SU-DHL-6 (cell line): Measurements from ENCODE around the gene HIVEP1.

Source experiments
- H2AFZ ChIP-seq: fragments of 200-600 bp; sonication (generic); 2 replicates; pipeline ENCODE4 v1.6.1; 2014; ENCODE audit warnings: low read depth, mild to moderate bottlenecking, moderate library complexity, mixed read lengths, antibody characterized with exemption, low read length; ENCODE audit not compliant: severe bottlenecking
- H3F3A ChIP-seq: fragments of 200-600 bp; shearing (Covaris generic); 2 replicates; pipeline ENCODE4 v1.6.0; 2016; ENCODE audit warnings: antibody characterized with exemption, mild to moderate bottlenecking; ENCODE audit not compliant: insufficient read depth
- H3K27ac ChIP-seq: fragments of 200-600 bp; sonication (generic); 2 replicates; pipeline ENCODE4 v1.5.1; 2016; ENCODE audit warnings: low read depth, mild to moderate bottlenecking, low read length, moderate library complexity, mixed read lengths
- H3K27me3 ChIP-seq: fragments of 200-600 bp; sonication (generic), shearing (Covaris generic); 2 replicates; pipeline ENCODE4 v1.6.0; 2014; ENCODE audit warnings: mild to moderate bottlenecking, low read length
- H3K36me3 ChIP-seq: fragments of 200-600 bp; sonication (generic); 2 replicates; pipeline ENCODE4 v1.6.1; 2014; ENCODE audit warnings: mild to moderate bottlenecking, low read length, mixed read lengths
- H3K4me2 ChIP-seq: fragments of 300-600, 200-600 bp; shearing (Covaris generic), sonication (generic); 2 replicates; pipeline ENCODE4 v1.6.0; 2014; ENCODE audit warnings: low read length, low read depth, mild to moderate bottlenecking; ENCODE audit not compliant: poor library complexity, severe bottlenecking
- H3K4me3 ChIP-seq: fragments of 200-600 bp; sonication (generic); 2 replicates; pipeline ENCODE4 v1.5.1; 2014; ENCODE audit warnings: antibody characterized with exemption, low read length, mild to moderate bottlenecking, mixed read lengths; ENCODE audit not compliant: insufficient read depth, poor library complexity, severe bottlenecking
- H3K79me2 ChIP-seq: fragments of 200-600 bp; sonication (generic); 2 replicates; pipeline ENCODE4 v1.6.1; 2014; ENCODE audit warnings: mild to moderate bottlenecking, low read length, moderate library complexity; ENCODE audit not compliant: insufficient read depth
- H3K9ac ChIP-seq: fragments of 200-600 bp; sonication (generic); 2 replicates; pipeline ENCODE4 v1.7.0; 2014; ENCODE audit warnings: mild to moderate bottlenecking, low read length
- H3K9me2 ChIP-seq: fragments of 200-600 bp; sonication (generic); replicated peaks from 2 replicates; pipeline ENCODE4 v1.6.1; 2014; ENCODE audit warnings: low read length; ENCODE audit not compliant: insufficient read depth
- H3K9me3 ChIP-seq: fragments of 200-600 bp; sonication (generic); 2 replicates; pipeline ENCODE4 v1.6.1; 2014; ENCODE audit warnings: low read length, mixed read lengths; ENCODE audit not compliant: insufficient read depth
- H4K20me1 ChIP-seq: fragments of 200-600 bp; sonication (generic); 2 replicates; pipeline ENCODE4 v1.6.1; 2014; ENCODE audit warnings: low read depth, mild to moderate bottlenecking, antibody characterized with exemption, low read length, moderate library complexity, mixed read lengths
- CTCF ChIP-seq: fragments of 200-600 bp; sonication (generic); IDR thresholded peaks from one replicate; pipeline ENCODE4 v1.5.1; 2017; ENCODE audit warnings: antibody characterized with exemption, mild to moderate bottlenecking, low read length, moderate library complexity; ENCODE audit not compliant: insufficient read depth, poor library complexity, severe bottlenecking
- EZH2phosphoT487 ChIP-seq: fragments of 200-600 bp; sonication (generic), shearing (Covaris generic); conservative IDR thresholded peaks from 2 replicates; pipeline ENCODE4 v1.6.1; 2018; ENCODE audit warnings: mild to moderate bottlenecking, antibody characterized with exemption, low read length, moderate library complexity, mixed read lengths

The HIVEP1 gene

DNA sequence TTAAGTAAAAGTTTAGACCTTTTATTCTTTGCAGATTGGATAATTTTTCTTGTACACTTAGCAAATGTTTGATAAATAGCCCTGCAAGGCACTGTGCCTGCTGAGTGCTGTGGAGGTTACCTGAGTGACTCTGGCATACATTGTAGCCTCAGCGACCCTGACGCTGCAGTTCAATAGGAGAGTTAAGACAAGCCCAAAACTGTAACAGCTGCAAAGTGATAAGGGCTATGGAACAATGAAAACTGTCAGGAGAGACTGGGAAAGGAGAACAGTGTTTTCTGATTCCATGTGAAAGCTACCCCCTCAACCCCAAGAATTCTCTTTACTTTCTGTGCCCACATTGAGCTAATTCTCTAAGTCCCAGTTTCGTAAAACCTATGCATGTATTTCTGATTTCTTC, 22.2 kb downstream of the HIVEP1 start:
- no peak overlapping the region for H3K4me3 ChIP-seq
- H4K20me1 ChIP-seq: peaks cover 18% of the 10 kb centered on the region
- TF ChIP-seq CTCF (no peak), EZH2phosphoT487 (no peak)
- no peaks in the 10 kb centered on the region for H3K9me3 ChIP-seq
- H3K27me3 ChIP-seq: no peaks in the 10 kb centered on the region
- peaks cover 15% of the 10 kb centered on the region for H3K36me3 ChIP-seq
- H3K27ac ChIP-seq: no peak overlapping the region
- no peaks in the 10 kb centered on the region for H3F3A ChIP-seq
- no peak overlapping the region for H3K4me2 ChIP-seq
- no peak overlapping the region for H3K9ac ChIP-seq
- H3K9me2 ChIP-seq: no peaks in the 10 kb centered on the region
- H2AFZ ChIP-seq: no peak overlapping the region
- peaks cover 50% of the 10 kb centered on the region for H3K79me2 ChIP-seq

- peaks cover 45% of the 10 kb centered on the region for H3K79me2 ChIP-seq
- H3K9ac ChIP-seq: no peak overlapping the region
- H4K20me1 ChIP-seq: peaks cover 18% of the 10 kb centered on the region
- H2AFZ ChIP-seq: no peak overlapping the region
- no peaks in the 10 kb centered on the region for H3F3A ChIP-seq
- H3K4me2 ChIP-seq: no peak overlapping the region
- TF ChIP-seq EZH2phosphoT487 (no peak), CTCF (no peak)
- H3K27ac ChIP-seq: no peak overlapping the region
- no peaks in the 10 kb centered on the region for H3K9me3 ChIP-seq
- H3K36me3 ChIP-seq: peaks cover 10% of the 10 kb centered on the region
- H3K4me3 ChIP-seq: no peak overlapping the region
- no peaks in the 10 kb centered on the region for H3K9me2 ChIP-seq
- H3K27me3 ChIP-seq: no peaks in the 10 kb centered on the region
These were observed 22.7 kb downstream of the HIVEP1 start for GRCh38 chr6:12034837-12035236.

DNA sequence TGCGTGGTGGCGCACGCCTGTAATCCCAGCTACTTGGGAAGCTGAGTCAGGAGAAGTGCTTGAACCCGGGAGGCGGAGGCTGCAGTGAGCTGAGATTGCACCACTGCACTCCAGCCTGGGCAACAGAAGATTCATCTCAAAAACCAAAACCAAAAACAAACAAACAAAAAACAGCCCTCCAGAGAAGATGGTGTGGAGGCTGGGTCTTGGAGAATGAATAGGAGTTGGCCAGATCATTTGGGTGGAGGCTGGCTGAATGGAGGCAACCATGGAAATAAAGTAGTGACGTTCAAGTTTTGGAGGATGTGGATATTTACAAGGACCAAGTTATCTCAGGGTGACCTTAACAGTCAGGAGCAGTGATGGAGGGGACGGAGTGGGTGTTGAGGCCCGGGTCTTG, 24.7 kb downstream of the HIVEP1 start:
- H3K79me2 ChIP-seq: peaks cover 31% of the 10 kb centered on the region
- no peak overlapping the region for H3K9ac ChIP-seq
- H3K9me2 ChIP-seq: no peaks in the 10 kb centered on the region
- no peak overlapping the region for H3K4me3 ChIP-seq
- no peak overlapping the region for H3K27ac ChIP-seq
- peaks cover 18% of the 10 kb centered on the region for H4K20me1 ChIP-seq
- H2AFZ ChIP-seq: no peak overlapping the region
- no peaks in the 10 kb centered on the region; the same call in 1 of the 2 replicates for H3F3A ChIP-seq
- TF ChIP-seq EZH2phosphoT487 (no peak), CTCF (no peak)
- no peaks in the 10 kb centered on the region for H3K9me3 ChIP-seq
- H3K27me3 ChIP-seq: no peaks in the 10 kb centered on the region
- no peaks in the 10 kb centered on the region for H3K36me3 ChIP-seq
- H3K4me2 ChIP-seq: no peak overlapping the region

GRCh38 chr6:12037798-12038197, 25.7 kb downstream of the HIVEP1 start:
- H3K9me3 ChIP-seq: no peaks in the 10 kb centered on the region
- peaks cover 18% of the 10 kb centered on the region for H4K20me1 ChIP-seq
- no peaks in the 10 kb centered on the region; the same call in 1 of the 2 replicates for H3F3A ChIP-seq
- H3K36me3 ChIP-seq: no peaks in the 10 kb centered on the region
- H3K9ac ChIP-seq: no peak overlapping the region
- TF ChIP-seq EZH2phosphoT487: no peak
- TF ChIP-seq CTCF: no peak
- no peaks in the 10 kb centered on the region for H3K9me2 ChIP-seq
- no peak overlapping the region for H2AFZ ChIP-seq
- H3K27me3 ChIP-seq: no peaks in the 10 kb centered on the region
- peak overlapping the region; percentile 2 for H3K4me2 ChIP-seq
- H3K79me2 ChIP-seq: peaks cover 25% of the 10 kb centered on the region
- no peak overlapping the region for H3K4me3 ChIP-seq
- H3K27ac ChIP-seq: no peak overlapping the region
